Heart left ventricle (tissue), 13 donors: ENCODE results near the gene LTBP2.

Experiments used
- POLR2A ChIP-seq, 2 donors: fragments of 450-650 bp; IDR thresholded peaks; one replicate each; pipeline ENCODE4 v1.6.1; 2017; ENCODE audit warnings: antibody characterized with exemption in 2 of 2, mild to moderate bottlenecking in 2 of 2, moderate library complexity in 2 of 2
- TF ChIP-seq, protein P1 (sequence below), 12 donors: fragments of 200-600 bp; sonication (generic) in 4 of 12; IDR thresholded peaks; one replicate each; pipeline versions ENCODE4 v1.5.0 to v1.8.0; 2018 to 2022; ENCODE audit warnings: antibody characterized with exemption in 12 of 12, mild to moderate bottlenecking in 5 of 12
- donor health status: ischemic (EF 13 %, LVEDD 7.1; RV severe dilation, severe dysfunction).
- donor health status: DM: no; HTN: yes; CAD: no.
- donor health status: DM: no; HTN: no; CAD: no.
- donor health status: ischemic (EF 25% LVEDD 6.9; RV normal size, moderate dysfunction).
- donor health status: ischemic (EF 25% LVEDD 5.7; RV mildly dilated, moderate dysfunction).
- donor health status: ischemic (EF 35%, LVEDD 5.7; RV mildly dilated, moderate dysfunction).
- donor health status: nonischemic (EF 11% LVEDD 7.7; RV severe dilation, severe dysfunction).
- donor health status: DM: yes; HTN: yes; CAD: no.
- donor health status: PGD.
- donor health status: ischemic (EF 29% LVEDD 5.4; RV normal size, mild dysfunction).
- donor health status: nonischemic (EF 23%, LVEDD 6.1; RV moderate dilation, normal function).

- TF ChIP-seq, protein P1, sequence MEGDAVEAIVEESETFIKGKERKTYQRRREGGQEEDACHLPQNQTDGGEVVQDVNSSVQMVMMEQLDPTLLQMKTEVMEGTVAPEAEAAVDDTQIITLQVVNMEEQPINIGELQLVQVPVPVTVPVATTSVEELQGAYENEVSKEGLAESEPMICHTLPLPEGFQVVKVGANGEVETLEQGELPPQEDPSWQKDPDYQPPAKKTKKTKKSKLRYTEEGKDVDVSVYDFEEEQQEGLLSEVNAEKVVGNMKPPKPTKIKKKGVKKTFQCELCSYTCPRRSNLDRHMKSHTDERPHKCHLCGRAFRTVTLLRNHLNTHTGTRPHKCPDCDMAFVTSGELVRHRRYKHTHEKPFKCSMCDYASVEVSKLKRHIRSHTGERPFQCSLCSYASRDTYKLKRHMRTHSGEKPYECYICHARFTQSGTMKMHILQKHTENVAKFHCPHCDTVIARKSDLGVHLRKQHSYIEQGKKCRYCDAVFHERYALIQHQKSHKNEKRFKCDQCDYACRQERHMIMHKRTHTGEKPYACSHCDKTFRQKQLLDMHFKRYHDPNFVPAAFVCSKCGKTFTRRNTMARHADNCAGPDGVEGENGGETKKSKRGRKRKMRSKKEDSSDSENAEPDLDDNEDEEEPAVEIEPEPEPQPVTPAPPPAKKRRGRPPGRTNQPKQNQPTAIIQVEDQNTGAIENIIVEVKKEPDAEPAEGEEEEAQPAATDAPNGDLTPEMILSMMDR (IDR thresholded peaks at IDR 0.05) = no peak
- TF ChIP-seq POLR2A (IDR thresholded peaks at IDR 0.05) = no peak
Measured at GRCh38 chr14:74616507-74616906, 4.5 kb upstream of the LTBP2 start.
